Measurements from ENCODE around the gene LRP1B. TPM values are rescaled to one million over a fixed set of nuclear protein-coding genes. Genes with fewer than 3 reads are reported as not detected.
"Not testable (repeated sequence)": the region's sequence is repeated elsewhere in the genome, so short reads cannot be mapped to it uniquely, and the experiment has no call there.

LRP1B gene
- total RNA-seq, 1 experiment from 2014 or later: 0.08 TPM

DNA sequence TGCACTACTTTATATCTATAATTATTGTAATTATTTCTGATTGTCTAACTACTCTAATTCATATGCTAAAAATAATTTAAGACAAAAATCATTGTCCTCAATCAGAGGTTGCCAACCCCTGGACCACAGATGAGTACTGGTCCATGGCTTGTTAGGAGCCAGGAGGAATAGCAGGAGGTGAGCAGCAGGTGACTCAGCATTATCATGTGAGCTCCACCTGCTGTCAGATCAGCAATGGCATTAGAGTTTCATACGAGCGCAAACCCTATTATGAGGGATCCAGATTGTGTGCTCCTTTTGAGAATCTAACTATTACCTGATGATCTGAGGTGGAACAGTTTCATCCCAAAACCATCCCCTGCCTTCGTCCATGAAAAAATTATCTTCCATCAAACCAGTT, 1434.4 kb downstream of the LRP1B start:
- H3K4me3 ChIP-seq: no peak overlapping the region
- DNase-seq (ENCODE audit: low read depth in 1 of 2, low spot score in 2 of 2): no peak
- no peaks in the 10 kb centered on the region for H3K9me3 ChIP-seq (replicated peaks)
- no peak overlapping the region for H3K27ac ChIP-seq
- no peaks in the 10 kb centered on the region for H3K27me3 ChIP-seq (replicated peaks)
- no peaks in the 10 kb centered on the region for H3K36me3 ChIP-seq
- H3K4me1 ChIP-seq (replicated peaks): no peaks in the 10 kb centered on the region

DNA sequence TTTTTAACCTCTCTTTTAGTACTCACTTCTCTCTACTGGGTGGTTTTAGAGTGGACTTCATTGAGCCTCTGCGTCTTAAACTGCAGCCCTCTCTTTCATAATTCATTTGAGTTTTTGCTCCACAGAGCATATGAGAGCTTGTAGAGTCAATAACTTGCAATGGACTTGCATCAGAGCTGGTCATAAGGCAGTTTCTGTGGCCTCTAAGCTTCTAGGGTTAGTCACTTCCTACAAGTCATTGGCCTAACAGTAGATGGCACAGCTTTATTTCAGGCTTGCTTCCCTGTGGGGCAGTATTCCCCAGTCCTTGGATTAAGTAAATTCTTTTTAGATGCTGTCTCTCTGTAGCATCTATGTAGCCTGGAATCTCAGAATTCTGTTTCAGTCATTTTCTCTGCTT, 1435.7 kb downstream of the LRP1B start:
- no peaks in the 10 kb centered on the region for H3K4me1 ChIP-seq (replicated peaks)
- no peaks in the 10 kb centered on the region for H3K36me3 ChIP-seq
- no peak overlapping the region for H3K27ac ChIP-seq
- DNase-seq (ENCODE audit: low read depth in 1 of 2, low spot score in 2 of 2): no peak
- no peaks in the 10 kb centered on the region for H3K9me3 ChIP-seq (replicated peaks)
- no peak overlapping the region for H3K4me3 ChIP-seq
- no peaks in the 10 kb centered on the region for H3K27me3 ChIP-seq (replicated peaks)

DNA sequence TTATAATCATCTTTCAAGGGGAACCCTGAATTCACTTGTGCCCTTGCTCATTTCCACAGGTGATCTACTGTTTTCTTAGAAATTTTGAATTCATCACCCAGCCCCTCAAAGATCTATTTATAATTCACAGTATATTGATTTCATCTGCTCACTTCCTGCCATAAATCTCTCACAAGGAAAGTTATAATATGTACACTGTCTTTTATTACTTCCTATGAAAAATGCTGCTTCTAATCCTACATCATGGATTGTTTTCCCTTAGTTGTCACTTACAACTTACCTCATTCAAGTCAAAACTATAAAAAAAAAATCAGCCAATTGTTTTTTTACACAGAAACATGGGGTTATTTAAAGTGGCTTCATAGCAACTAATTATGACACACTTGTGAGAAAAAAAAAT, 1443.0 kb downstream of the LRP1B start:
- Histone ChIP-seq H3K9me3 (replicated peaks) (no peaks in the 10 kb centered on the region), H3K4me1 (replicated peaks) (no peaks in the 10 kb centered on the region), H3K4me3 (no peak overlapping the region), H3K36me3 (no peaks in the 10 kb centered on the region), H3K27me3 (replicated peaks) (no peaks in the 10 kb centered on the region), H3K27ac (no peak overlapping the region)
- no peak for DNase-seq (ENCODE audit: low read depth in 1 of 2, low spot score in 2 of 2)

DNA sequence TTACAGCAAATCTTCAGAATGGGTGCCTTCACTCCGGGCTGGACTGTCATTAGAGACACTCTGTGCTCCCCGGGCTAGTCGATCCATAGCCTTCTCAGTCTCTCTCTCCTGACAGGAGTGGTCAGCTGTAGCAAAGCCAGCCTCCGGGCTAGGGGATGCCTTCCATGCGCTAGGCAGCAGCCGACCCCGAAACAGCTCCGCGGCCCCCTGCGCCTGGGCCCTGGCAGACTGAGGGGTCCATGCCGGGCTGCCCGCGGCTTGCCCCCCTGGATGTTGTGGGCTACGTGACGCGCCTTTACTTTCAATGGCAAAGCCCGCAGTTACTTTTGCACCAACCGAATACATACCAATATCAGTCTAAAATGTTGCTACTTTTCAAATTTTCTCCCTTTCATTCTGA, 1447.2 kb downstream of the LRP1B start:
- Histone ChIP-seq H3K4me3 (no peak overlapping the region), H3K27ac (no peak overlapping the region), H3K27me3 (replicated peaks) (no peaks in the 10 kb centered on the region), H3K9me3 (replicated peaks) (no peaks in the 10 kb centered on the region), H3K4me1 (replicated peaks) (no peaks in the 10 kb centered on the region), H3K36me3 (no peaks in the 10 kb centered on the region)
- DNase-seq (ENCODE audit: low read depth in 1 of 2, low spot score in 2 of 2): no peak

DNA sequence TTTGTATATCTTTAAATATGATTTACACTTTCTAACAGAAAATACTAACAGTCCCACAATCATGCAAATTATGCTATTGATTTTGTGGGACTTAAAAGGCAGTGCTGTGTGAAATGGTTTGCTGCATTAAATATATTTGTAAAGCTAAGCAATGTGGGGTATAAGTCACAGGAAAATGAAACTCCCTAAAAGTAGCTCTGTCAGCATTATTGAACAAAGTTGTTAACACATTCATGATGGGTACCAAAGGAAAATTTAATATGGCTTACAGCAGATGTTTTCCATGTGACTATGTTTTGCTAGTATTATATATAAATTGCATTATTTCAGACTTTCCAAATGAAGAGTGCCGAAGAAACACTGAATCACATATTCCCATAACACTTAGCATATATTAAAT, 1450.0 kb downstream of the LRP1B start:
- no peak overlapping the region for H3K27ac ChIP-seq
- DNase-seq (ENCODE audit: low read depth in 1 of 2, low spot score in 2 of 2): no peak
- H3K9me3 ChIP-seq (replicated peaks): no peaks in the 10 kb centered on the region
- H3K27me3 ChIP-seq (replicated peaks): no peaks in the 10 kb centered on the region
- no peak overlapping the region for H3K4me3 ChIP-seq
- no peaks in the 10 kb centered on the region for H3K4me1 ChIP-seq (replicated peaks)
- no peaks in the 10 kb centered on the region for H3K36me3 ChIP-seq

DNA sequence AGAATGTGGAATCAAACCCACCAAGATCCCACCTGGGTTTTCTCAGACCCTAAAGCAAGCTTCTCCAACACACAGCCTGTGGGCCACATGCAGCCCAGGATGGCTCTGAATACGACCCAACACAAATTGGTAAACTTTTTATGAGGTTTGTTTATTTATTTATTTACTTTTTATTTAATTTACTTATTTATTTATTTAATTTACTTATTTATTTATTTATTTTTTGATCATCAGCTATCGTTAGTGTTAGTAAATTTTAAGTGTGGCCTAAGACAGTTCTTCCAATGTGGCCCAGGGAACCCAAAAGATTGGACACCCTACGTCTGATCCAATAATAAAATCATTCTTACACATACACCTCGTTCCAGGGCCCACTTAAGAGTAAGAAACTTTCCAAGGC, 1451.1 kb downstream of the LRP1B start:
- no peaks in the 10 kb centered on the region for H3K9me3 ChIP-seq (replicated peaks)
- no peaks in the 10 kb centered on the region for H3K4me1 ChIP-seq (replicated peaks)
- H3K36me3 ChIP-seq: no peaks in the 10 kb centered on the region
- DNase-seq (ENCODE audit: low read depth in 1 of 2, low spot score in 2 of 2): no peak
- H3K4me3 ChIP-seq: no peak overlapping the region
- H3K27me3 ChIP-seq (replicated peaks): no peaks in the 10 kb centered on the region
- no peak overlapping the region for H3K27ac ChIP-seq

DNA sequence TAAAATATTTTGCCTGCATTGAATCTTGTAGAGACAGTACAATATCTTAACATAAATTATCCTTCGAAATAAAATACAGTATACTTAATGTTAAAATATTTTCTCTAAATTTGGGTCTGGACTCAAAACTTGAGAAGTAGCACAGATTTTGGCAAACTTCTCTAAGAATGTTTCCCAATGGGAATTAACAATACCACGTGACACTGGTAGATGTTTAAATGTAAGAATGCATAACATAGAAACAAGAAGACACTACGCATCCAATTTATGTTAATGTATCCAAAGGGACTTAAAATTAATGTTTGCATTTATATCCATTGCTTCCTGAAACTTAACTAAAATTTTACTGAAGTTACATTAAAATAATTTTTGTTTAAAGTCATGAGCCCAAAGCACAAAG, 1460.9 kb downstream of the LRP1B start:
- DNase-seq (ENCODE audit: low read depth in 1 of 2, low spot score in 2 of 2): no peak
- Histone ChIP-seq H3K4me1 (replicated peaks) (no peaks in the 10 kb centered on the region), H3K4me3 (no peak overlapping the region)

DNA sequence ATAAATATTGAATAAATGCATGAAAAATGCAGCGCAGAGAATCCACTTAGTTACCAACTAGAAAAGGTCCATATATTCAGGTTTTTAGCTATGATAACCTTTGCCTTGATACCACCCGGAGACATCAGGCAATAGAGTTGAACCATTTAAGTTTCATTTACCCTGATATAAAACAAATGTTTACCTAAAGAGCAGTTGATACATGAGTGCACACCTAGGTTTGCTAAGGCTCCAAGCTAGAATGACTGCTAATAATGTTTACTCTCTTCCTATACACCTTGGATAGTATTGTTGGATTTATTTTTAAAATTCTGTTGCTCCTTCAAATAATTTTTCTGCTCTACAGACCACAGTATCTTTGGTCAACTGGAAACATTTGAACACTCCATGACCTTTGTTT, 1463.6 kb downstream of the LRP1B start:
- Histone ChIP-seq H3K9me3 (replicated peaks) (no peaks in the 10 kb centered on the region), H3K27ac (no peak overlapping the region), H3K4me3 (no peak overlapping the region), H3K36me3 (no peaks in the 10 kb centered on the region), H3K4me1 (replicated peaks) (no peaks in the 10 kb centered on the region), H3K27me3 (replicated peaks) (no peaks in the 10 kb centered on the region)
- DNase-seq (ENCODE audit: low read depth in 1 of 2, low spot score in 2 of 2): no peak

More for the DNA sequence above, 1460.9 kb downstream of the LRP1B start:
- no peaks in the 10 kb centered on the region for H3K36me3 ChIP-seq
- no peak overlapping the region for H3K27ac ChIP-seq
- H3K27me3 ChIP-seq (replicated peaks): no peaks in the 10 kb centered on the region
- no peaks in the 10 kb centered on the region for H3K9me3 ChIP-seq (replicated peaks)

DNA sequence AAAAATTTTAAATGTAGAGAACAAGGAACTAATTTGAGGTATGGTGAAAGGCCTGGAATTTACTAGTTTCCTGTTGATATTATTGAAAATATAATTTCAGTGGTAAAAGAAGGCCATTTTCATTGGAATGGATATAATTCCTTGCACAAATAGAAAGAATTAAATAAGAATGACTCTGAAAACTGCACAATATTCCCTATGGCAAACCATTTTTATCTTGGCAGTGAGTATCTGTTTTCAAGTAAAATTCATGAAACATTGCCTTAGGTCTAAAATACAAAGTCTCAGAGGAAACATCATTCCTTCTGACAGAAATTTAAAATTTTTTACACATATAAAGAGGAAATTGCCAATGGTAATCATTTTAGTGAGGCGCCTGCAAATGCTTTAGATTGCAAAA, 1468.3 kb downstream of the LRP1B start:
- no peaks in the 10 kb centered on the region for H3K36me3 ChIP-seq
- H3K4me3 ChIP-seq: no peak overlapping the region
- no peak for DNase-seq (ENCODE audit: low read depth in 1 of 2, low spot score in 2 of 2)
- H3K27me3 ChIP-seq (replicated peaks): no peaks in the 10 kb centered on the region
- no peaks in the 10 kb centered on the region for H3K9me3 ChIP-seq (replicated peaks)
- no peak overlapping the region for H3K27ac ChIP-seq
- H3K4me1 ChIP-seq (replicated peaks): no peaks in the 10 kb centered on the region

DNA sequence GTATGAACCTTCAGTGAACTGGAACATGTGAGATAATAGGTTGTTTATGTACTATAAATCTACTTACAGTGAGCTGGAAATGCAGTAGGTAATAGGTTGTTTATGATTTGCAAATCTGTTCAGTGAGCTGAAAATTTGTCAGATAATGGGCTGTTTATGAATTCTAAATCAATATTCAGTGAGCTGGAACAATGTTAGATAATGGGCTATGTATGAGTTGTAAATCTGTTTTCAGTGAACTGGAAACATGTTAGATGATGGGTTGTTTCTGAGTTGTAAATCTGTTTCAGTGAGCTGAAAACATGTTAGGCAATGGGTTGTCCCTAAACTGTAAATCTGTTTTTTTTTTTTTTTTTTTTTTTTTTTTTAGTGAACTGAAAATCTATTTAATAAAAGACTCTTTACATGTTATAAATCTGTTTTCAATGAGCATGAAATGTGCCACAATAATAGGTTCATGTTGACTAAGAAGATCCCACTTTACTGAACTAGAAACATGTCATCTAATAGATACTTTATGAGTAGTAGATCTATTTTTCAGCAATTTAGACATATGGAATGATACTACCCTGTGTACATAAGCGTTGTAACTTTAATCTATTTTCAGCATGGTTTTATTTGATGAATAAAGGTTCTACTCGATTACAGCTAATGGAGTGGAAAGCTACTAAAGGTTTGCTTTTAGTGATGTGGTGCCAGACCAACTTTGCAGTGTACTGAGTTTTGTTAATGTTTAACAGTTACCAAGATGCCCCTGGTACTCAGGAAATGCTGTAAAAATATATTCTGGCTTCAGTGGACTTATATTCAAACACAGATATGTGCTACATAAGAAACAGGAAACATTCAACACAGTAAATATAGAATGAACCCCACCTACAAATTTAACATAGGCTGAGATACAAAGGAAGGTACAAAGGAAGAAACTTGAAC, 1471.8 kb downstream of the LRP1B start:
- Histone ChIP-seq H3K4me3 (no peak overlapping the region), H3K36me3 (no peaks in the 10 kb centered on the region), H3K4me1 (replicated peaks) (no peaks in the 10 kb centered on the region), H3K27me3 (replicated peaks) (no peaks in the 10 kb centered on the region), H3K9me3 (replicated peaks) (no peaks in the 10 kb centered on the region), H3K27ac (no peak overlapping the region)
- no peak for DNase-seq (ENCODE audit: low read depth in 1 of 2, low spot score in 2 of 2)

DNA sequence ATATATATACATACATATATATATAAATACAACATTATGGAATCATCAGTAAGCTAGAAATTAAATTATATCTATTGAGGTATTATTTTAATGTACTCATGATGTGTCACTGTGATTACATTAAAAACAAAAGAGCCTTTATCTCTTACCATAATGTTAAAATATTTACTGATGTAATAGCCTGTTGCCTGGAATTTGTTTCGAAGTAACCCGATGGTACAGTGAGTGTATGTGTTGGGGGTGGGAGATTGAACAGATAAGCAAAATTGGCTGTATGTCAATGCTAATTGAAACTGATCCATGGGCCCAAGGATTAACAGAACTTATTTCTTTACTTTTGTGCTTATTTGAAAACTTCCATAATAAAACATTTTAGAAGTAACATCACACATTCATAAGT, 1473.2 kb downstream of the LRP1B start:
- H3K4me1 ChIP-seq (replicated peaks): no peaks in the 10 kb centered on the region
- no peaks in the 10 kb centered on the region for H3K9me3 ChIP-seq (replicated peaks)
- DNase-seq (ENCODE audit: low read depth in 1 of 2, low spot score in 2 of 2): no peak

DNA sequence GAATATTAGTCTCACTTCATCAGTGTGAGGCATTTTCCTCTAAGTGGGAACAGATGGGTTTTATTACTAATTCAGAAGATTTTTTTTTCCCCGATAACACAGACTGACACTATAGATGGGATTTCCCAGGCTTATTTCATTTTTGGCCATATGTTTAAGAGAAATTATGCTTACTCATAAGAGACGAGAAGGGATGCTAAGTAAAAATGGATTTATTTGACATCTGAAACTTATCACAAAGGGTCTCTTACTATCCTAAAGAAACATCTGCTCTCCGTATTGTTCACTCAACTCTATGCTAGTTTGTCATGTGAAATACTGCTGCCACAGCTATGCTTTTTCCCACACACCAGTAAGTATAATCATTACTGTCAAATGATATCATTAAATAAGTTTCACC, 1476.3 kb downstream of the LRP1B start:
- H3K27me3 ChIP-seq (replicated peaks): no peaks in the 10 kb centered on the region; the same call in 1 of the 2 replicates
- DNase-seq (ENCODE audit: low read depth in 1 of 2, low spot score in 2 of 2): no peak
- no peak overlapping the region for H3K27ac ChIP-seq
- no peaks in the 10 kb centered on the region for H3K9me3 ChIP-seq (replicated peaks)
- no peaks in the 10 kb centered on the region for H3K4me1 ChIP-seq (replicated peaks)
- H3K36me3 ChIP-seq: no peaks in the 10 kb centered on the region
- H3K4me3 ChIP-seq: no peak overlapping the region

More for the DNA sequence above, 1473.2 kb downstream of the LRP1B start:
- no peaks in the 10 kb centered on the region for H3K27me3 ChIP-seq (replicated peaks)
- H3K36me3 ChIP-seq: no peaks in the 10 kb centered on the region
- no peak overlapping the region for H3K27ac ChIP-seq
- H3K4me3 ChIP-seq: no peak overlapping the region

DNA sequence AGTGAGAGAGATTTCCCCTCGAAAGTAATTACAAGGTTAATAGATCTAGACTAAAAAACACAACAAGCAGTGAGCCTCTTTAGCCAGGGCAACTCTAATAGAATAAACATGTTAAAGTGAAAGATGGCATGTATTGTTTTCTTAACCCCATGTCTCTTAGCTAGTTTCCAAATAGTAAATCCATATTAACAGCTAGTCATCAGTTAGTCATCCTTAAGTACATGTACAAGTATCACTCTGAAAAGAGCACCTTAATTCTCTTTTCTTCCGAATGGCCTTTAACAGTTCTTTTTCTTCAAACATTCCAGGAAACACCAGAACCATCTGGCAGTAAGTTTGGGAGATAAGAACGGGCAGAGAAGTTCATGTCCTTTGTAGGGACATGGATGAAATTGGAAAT, 1480.0 kb downstream of the LRP1B start:
- Histone ChIP-seq H3K4me1 (replicated peaks) (no peaks in the 10 kb centered on the region), H3K27ac (no peak overlapping the region), H3K36me3 (no peaks in the 10 kb centered on the region), H3K9me3 (replicated peaks) (no peaks in the 10 kb centered on the region), H3K4me3 (no peak overlapping the region), H3K27me3 (replicated peaks) (no peaks in the 10 kb centered on the region; the same call in 1 of the 2 replicates)
- no peak for DNase-seq (ENCODE audit: low read depth in 1 of 2, low spot score in 2 of 2)

DNA sequence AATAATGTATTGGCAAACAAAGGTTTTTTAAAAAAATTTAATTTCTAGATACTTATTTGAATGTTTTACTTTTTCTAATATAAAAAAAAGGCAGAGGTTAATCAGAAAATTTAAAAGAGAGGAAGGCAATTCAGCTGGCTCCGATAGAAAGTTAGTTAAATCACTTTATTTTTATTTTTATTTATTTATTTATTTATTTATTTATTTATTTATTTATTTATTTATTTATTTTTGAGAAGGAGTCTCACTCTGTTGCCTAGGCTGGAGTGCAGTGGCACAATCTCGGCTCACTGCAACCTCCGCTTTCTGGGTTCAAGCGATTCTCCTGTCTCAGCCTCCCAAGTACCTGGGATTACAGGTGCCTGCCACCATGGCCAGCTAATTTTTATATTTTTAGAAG, 1480.7 kb downstream of the LRP1B start:
- H3K9me3 ChIP-seq (replicated peaks); H3K27ac ChIP-seq; H3K4me3 ChIP-seq; H3K27me3 ChIP-seq (replicated peaks); H3K36me3 ChIP-seq; H3K4me1 ChIP-seq (replicated peaks); DNase-seq (ENCODE audit: low read depth in 1 of 2, low spot score in 2 of 2): not testable (repeated sequence)

DNA sequence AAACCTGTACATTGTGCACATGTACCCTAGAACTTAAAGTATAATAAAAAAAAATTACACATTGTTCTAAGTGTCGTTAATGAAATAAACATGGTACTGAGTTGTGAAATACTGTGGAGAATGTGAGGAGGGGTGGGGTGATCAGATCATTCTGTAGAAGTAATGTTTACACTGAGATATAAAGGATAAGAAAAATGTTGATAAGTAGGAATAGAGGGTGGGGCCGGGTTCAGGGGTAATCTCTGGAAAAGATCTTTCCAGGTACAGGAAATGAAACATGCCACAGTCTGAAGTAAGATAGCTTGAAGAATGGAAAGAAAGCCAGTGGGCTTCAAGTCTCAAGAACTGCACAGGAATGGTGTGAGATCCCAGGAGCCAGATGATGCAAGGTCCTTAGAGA, 1482.4 kb downstream of the LRP1B start:
- DNase-seq (ENCODE audit: low read depth in 1 of 2, low spot score in 2 of 2): no peak
- no peaks in the 10 kb centered on the region for H3K4me1 ChIP-seq (replicated peaks)
- no peak overlapping the region for H3K27ac ChIP-seq
- no peaks in the 10 kb centered on the region for H3K36me3 ChIP-seq
- no peaks in the 10 kb centered on the region; the same call in 1 of the 2 replicates for H3K27me3 ChIP-seq (replicated peaks)
- no peaks in the 10 kb centered on the region for H3K9me3 ChIP-seq (replicated peaks)
- H3K4me3 ChIP-seq: no peak overlapping the region
